Nephron progenitor cell (in vitro differentiated cells): ENCODE results near the gene ST14.

Source experiments
- DNase-seq: peaks from one replicate; pipeline ENCODE4 v3.0.0; 2021
- H3K27ac Mint-ChIP-seq: 2 replicates; pipeline ENCODE4 v1.8.0; 2021; ENCODE audit warnings: mild to moderate bottlenecking, moderate library complexity, mixed read lengths
- H3K27me3 Mint-ChIP-seq: 2 replicates; pipeline ENCODE4 v1.8.0; 2021; ENCODE audit warnings: mild to moderate bottlenecking, low read depth, mixed read lengths; ENCODE audit not compliant: poor library complexity
- H3K36me3 Mint-ChIP-seq: 2 replicates; pipeline ENCODE4 v1.8.0; 2021; ENCODE audit warnings: low read depth, mixed read lengths
- H3K4me1 Mint-ChIP-seq: 2 replicates; pipeline ENCODE4 v1.8.0; 2021; ENCODE audit warnings: mixed read lengths
- H3K4me3 Mint-ChIP-seq: 2 replicates; pipeline ENCODE4 v1.8.0; 2021; ENCODE audit warnings: mild to moderate bottlenecking, moderate library complexity, mixed read lengths
- H3K9me3 Mint-ChIP-seq: 2 replicates; pipeline ENCODE4 v1.8.0; 2021; ENCODE audit warnings: mild to moderate bottlenecking, moderate library complexity, mixed read lengths
- CTCF ChIP-seq: fragments of 200-600 bp; sonication (generic); IDR thresholded peaks from 2 replicates; pipeline ENCODE4 v1.5.0; 2021; ENCODE audit warnings: antibody characterized with exemption

ST14 gene

GRCh38 chr11:130145975-130146776, 13.4 kb upstream of the ST14 start:
- TF ChIP-seq CTCF: no peak
- Mint-ChIP-seq H3K27ac (peak overlapping the region; percentile 53), H3K4me3 (no peak overlapping the region), H3K9me3 (no peaks in the 10 kb centered on the region), H3K36me3 (peaks cover 73% of the 10 kb centered on the region), H3K4me1 (peaks cover 54% of the 10 kb centered on the region), H3K27me3 (no peaks in the 10 kb centered on the region)
- no peak for DNase-seq

GRCh38 chr11:130146796-130147195, 12.8 kb upstream of the ST14 start:
- H3K36me3 Mint-ChIP-seq: peaks cover 69% of the 10 kb centered on the region
- no peak for DNase-seq
- no peaks in the 10 kb centered on the region for H3K9me3 Mint-ChIP-seq
- no peak overlapping the region for H3K27ac Mint-ChIP-seq
- H3K4me3 Mint-ChIP-seq: no peak overlapping the region
- H3K27me3 Mint-ChIP-seq: no peaks in the 10 kb centered on the region
- TF ChIP-seq CTCF: no peak
- peaks cover 58% of the 10 kb centered on the region for H3K4me1 Mint-ChIP-seq

- no peaks in the 10 kb centered on the region for H3K9me3 Mint-ChIP-seq
- H3K36me3 Mint-ChIP-seq: peaks cover 56% of the 10 kb centered on the region
- peaks cover 50% of the 10 kb centered on the region for H3K4me1 Mint-ChIP-seq
- no peak overlapping the region for H3K4me3 Mint-ChIP-seq
- peaks cover 4% of the 10 kb centered on the region for H3K27me3 Mint-ChIP-seq
- TF ChIP-seq CTCF: no peak
- no peak for DNase-seq
- peak overlapping the region; percentile 66 for H3K27ac Mint-ChIP-seq
Observed at GRCh38 chr11:130148796-130149326, 10.7 kb upstream of the ST14 start.

GRCh38 chr11:130150790-130151189, 8.8 kb upstream of the ST14 start:
- Mint-ChIP-seq H3K4me1 (peaks cover 32% of the 10 kb centered on the region), H3K36me3 (peaks cover 39% of the 10 kb centered on the region), H3K4me3 (no peak overlapping the region), H3K27me3 (peaks cover 4% of the 10 kb centered on the region), H3K27ac (no peak overlapping the region), H3K9me3 (no peaks in the 10 kb centered on the region)
- TF ChIP-seq CTCF: no peak
- no peak for DNase-seq

GRCh38 chr11:130151196-130151595, 8.4 kb upstream of the ST14 start:
- H3K27ac Mint-ChIP-seq: no peak overlapping the region
- no peak for TF ChIP-seq CTCF
- H3K27me3 Mint-ChIP-seq: peaks cover 4% of the 10 kb centered on the region
- no peak for DNase-seq
- peaks cover 29% of the 10 kb centered on the region for H3K4me1 Mint-ChIP-seq
- peaks cover 39% of the 10 kb centered on the region for H3K36me3 Mint-ChIP-seq
- no peaks in the 10 kb centered on the region for H3K9me3 Mint-ChIP-seq
- H3K4me3 Mint-ChIP-seq: no peak overlapping the region
